Measurements from ENCODE around the gene SLC2A1.

Gene SLC2A1

DNA sequence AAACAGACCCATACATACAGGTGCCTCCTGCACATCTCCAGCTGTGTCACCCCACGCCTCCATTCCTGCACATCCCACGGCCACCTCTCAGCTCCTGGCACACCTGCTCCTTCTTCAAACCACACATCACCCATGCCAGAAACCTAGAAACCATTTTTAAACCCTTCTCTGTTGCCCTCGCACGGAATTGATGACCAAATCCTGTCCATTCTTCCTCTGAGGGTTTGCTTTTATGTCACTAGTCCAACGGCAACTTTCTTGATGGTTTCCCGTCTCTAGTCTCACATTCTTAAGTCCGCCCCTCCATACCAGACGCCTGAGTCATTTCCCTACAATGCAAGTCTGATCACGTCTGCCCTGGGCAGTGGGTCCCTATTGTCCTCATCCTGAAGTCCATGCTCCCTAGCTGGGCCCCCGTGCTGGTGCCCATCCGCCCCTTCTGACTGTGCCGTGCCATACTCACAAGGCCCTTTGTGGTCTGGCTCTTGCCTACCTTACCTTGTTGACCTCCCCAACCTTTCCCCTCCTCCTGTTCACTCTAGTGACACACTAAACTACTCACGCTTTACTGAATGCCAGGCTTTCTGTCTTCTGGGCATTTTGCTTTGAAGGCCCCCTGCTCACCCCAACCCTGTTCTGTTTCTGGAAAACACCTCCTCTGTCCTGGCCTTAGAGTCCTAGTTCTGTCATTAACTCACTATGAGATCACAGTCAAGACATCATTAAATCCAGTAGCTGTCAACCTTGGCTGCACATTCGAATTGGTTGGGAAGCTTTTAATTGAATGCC lies 17.6 kb downstream of the SLC2A1 start:
- peak overlapping the region; percentile 60 for H3K4me3 ChIP-seq (ENCODE audit: low read length)
- TF ChIP-seq CTCF (conservative IDR thresholded peaks at IDR 0.05; ENCODE audit: low read depth, low read length) = no peak
- DNase-seq (ENCODE audit: low read depth) = peak; percentile 95

- TF ChIP-seq CTCF (conservative IDR thresholded peaks at IDR 0.05; ENCODE audit: low read depth, low read length) = no peak
- peak overlapping the region; percentile 17 for H3K4me3 ChIP-seq (ENCODE audit: low read length)
- DNase-seq (ENCODE audit: low read depth) = no peak
Observed at GRCh38 chr1:42938645-42939615, 19.7 kb downstream of the SLC2A1 start.

DNA sequence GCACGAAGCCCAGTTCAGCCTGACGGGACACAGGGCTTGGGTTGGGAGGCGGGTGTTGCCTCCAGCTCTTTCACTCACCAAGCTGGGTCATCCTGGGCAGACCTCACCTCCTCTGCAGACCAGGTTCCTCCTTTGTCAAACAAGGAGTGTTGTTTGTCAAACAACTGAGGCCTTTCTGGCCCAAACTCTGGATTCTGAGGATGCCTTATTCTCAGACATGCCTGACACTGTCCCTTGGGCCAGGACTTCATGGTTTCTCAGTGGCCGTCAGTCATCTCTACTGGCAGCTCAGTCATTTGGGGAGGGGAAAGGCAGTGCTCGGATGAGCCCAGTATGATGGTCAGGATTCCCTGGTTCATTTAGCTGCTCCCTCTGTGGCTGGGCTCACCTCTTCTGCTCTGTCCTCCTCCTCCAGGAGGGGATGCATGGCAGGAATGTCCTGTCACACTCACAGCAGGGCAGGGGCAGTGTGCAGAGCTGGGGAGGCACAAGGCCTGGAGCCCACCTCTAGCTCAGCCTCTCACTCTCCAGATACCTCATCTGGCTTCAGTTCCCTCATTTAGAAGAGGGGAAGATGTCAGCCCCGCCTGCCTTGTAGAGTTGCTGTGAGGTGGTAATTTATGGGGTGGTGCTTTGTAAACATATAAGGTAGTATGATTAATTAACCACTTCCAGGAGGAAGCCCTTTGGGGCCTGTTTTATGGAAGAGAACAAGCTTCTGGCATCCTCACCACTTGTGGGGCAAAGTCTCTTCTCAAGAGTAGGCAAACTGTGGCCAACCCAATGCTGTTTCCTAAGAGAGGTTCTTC lies 20.6 kb downstream of the SLC2A1 start:
- no peak for TF ChIP-seq CTCF (conservative IDR thresholded peaks at IDR 0.05; ENCODE audit: low read depth, low read length)

DNA sequence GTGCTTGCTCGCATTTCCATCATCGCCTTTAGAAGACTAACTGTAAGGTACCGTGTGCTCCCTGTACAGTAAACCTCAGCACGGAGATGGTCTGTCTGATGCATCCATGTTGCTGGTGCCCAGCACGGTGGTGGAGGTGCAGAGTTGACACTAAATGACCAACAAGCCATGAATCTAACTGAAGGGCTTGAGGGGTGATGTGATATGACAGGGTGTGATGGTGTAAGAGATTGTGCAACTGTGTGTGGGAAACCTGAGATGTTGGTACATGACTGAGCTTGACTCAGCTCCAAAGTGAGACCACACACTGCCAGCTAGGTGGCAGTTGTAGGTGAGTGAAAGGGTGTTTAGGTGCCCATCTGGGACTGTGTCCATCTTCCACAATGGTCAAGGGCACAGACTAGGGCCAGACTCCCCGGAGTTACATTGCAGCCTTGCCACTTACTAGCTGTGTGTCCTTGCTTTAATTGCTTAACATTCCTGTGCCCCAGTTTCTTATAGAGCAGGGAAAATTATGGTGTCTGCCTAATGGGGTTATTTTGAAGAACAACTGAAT lies 21.4 kb downstream of the SLC2A1 start:
- peak overlapping the region; percentile 17 for H3K4me3 ChIP-seq (ENCODE audit: low read length)
- peak; percentile 5 for TF ChIP-seq CTCF (conservative IDR thresholded peaks at IDR 0.05; ENCODE audit: low read depth, low read length)
- no peak for DNase-seq (ENCODE audit: low read depth)

More for the DNA sequence above, 20.6 kb downstream of the SLC2A1 start:
- H3K4me3 ChIP-seq (ENCODE audit: low read length) = peak overlapping the region; percentile 17
- DNase-seq (ENCODE audit: low read depth) = no peak

- H3K4me3 ChIP-seq (ENCODE audit: low read length) = peak overlapping the region; percentile 17
- DNase-seq (ENCODE audit: low read depth) = no peak
- TF ChIP-seq CTCF (conservative IDR thresholded peaks at IDR 0.05; ENCODE audit: low read depth, low read length) = no peak
Observed at GRCh38 chr1:42936309-42937078, 22.2 kb downstream of the SLC2A1 start.

DNA sequence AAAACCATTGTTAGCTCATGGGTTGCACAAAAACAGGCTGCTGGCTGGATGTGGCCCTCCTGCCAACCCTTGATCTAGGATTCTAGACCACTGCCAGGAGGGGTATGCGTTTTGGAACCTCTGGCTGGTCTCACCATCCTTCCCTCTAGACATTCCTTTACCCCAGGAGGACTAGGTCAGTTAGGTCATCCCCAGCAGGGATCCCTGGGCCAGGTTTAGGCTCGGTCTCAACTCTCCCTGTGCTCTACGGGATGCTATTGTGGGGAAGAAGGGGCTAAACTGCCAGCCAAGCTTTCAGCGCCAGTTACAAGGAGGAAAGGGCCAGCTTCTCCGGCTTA lies 22.7 kb downstream of the SLC2A1 start:
- DNase-seq (ENCODE audit: low read depth) = no peak
- H3K4me3 ChIP-seq (ENCODE audit: low read length) = peak overlapping the region; percentile 17
- no peak for TF ChIP-seq CTCF (conservative IDR thresholded peaks at IDR 0.05; ENCODE audit: low read depth, low read length)
